Neural cell (in vitro differentiated cells): Measurements from ENCODE around the gene ITGAL. TPM values are rescaled to one million over a fixed set of nuclear protein-coding genes. Genes with fewer than 3 reads are reported as not detected.

ENCODE experiments used
- H2AFZ ChIP-seq: fragments of 200-600, 300-800 bp; sonication (generic), shearing (Covaris generic); 2 replicates; pipeline ENCODE4 v1.6.0; 2014; ENCODE audit warnings: low read depth, mild to moderate bottlenecking, antibody characterized with exemption, low read length, moderate library complexity
- H3F3A ChIP-seq: fragments of 200-600 bp; shearing (Covaris generic); 2 replicates; pipeline ENCODE4 v1.6.1; 2016; ENCODE audit warnings: mild to moderate bottlenecking, moderate library complexity, mixed read lengths, antibody characterized with exemption, low read length; ENCODE audit not compliant: insufficient read depth, poor library complexity, severe bottlenecking
- H3K27ac ChIP-seq: fragments of 200-600, 300-800 bp; sonication (generic), shearing (Covaris generic); 2 replicates; pipeline ENCODE4 v1.5.1; 2014; ENCODE audit warnings: mild to moderate bottlenecking, low read length, moderate library complexity
- H3K27me3 ChIP-seq: fragments of 300-800, 200-600 bp; sonication (generic), shearing (Covaris generic); 2 replicates; pipeline ENCODE4 v1.6.0; 2014; ENCODE audit warnings: mild to moderate bottlenecking, low read depth, low read length, moderate library complexity; ENCODE audit not compliant: insufficient read depth
- H3K36me3 ChIP-seq: fragments of 300-800, 200-600 bp; sonication (generic), shearing (Covaris generic); 2 replicates; pipeline ENCODE4 v1.5.1; 2014; ENCODE audit warnings: mild to moderate bottlenecking, antibody characterized with exemption, low read length, moderate library complexity; ENCODE audit not compliant: insufficient read depth
- H3K4me2 ChIP-seq: fragments of 300-800, 200-600 bp; sonication (generic), shearing (Covaris generic); 2 replicates; pipeline ENCODE4 v1.6.0; 2014; ENCODE audit warnings: mild to moderate bottlenecking, low read length
- H3K4me3 ChIP-seq: fragments of 300-800, 200-600 bp; sonication (generic), shearing (Covaris generic); 2 replicates; pipeline ENCODE4 v1.5.1; 2014; ENCODE audit warnings: mild to moderate bottlenecking, low read length, moderate library complexity
- H3K79me2 ChIP-seq: fragments of 200-600 bp; shearing (Covaris generic); replicated peaks from 2 replicates; pipeline ENCODE4 v1.6.0; 2014; ENCODE audit warnings: mild to moderate bottlenecking, low read length, moderate library complexity; ENCODE audit not compliant: insufficient read depth
- H3K9ac ChIP-seq: fragments of 300-800, 200-600 bp; sonication (generic), shearing (Covaris generic); 2 replicates; pipeline ENCODE4 v1.6.1; 2016; ENCODE audit warnings: mild to moderate bottlenecking, low read length, mixed read lengths
- H3K9me2 ChIP-seq: fragments of 200-600 bp; shearing (Covaris generic); 2 replicates; pipeline ENCODE4 v1.6.1; 2016; ENCODE audit warnings: mild to moderate bottlenecking, low read length, mixed read lengths; ENCODE audit not compliant: insufficient read depth
- H3K9me3 ChIP-seq: fragments of 200-600, 300-800 bp; sonication (generic), shearing (Covaris generic); 2 replicates; pipeline ENCODE4 v1.6.1; 2016; ENCODE audit warnings: mild to moderate bottlenecking, mixed run types, low read length, moderate library complexity, mixed read lengths
- H4K20me1 ChIP-seq: fragments of 200-600 bp; shearing (Covaris generic); 2 replicates; pipeline ENCODE4 v1.6.1; 2016; ENCODE audit warnings: mild to moderate bottlenecking, mixed run types; ENCODE audit not compliant: insufficient read depth
- EP300 ChIP-seq: fragments of 450-650 bp; conservative IDR thresholded peaks from 2 replicates; pipeline ENCODE4 v1.6.1; 2014; ENCODE audit warnings: antibody characterized with exemption, mild to moderate bottlenecking, moderate library complexity; ENCODE audit not compliant: poor library complexity, severe bottlenecking
- EZH2 ChIP-seq: fragments of 200-600, 300-800 bp; shearing (Covaris generic), sonication (generic); IDR thresholded peaks from 2 replicates; pipeline ENCODE4 v1.6.1; 2014; ENCODE audit warnings: antibody characterized with exemption, low read length, borderline replicate concordance, mild to moderate bottlenecking; ENCODE audit not compliant: insufficient read depth, poor library complexity, severe bottlenecking
- MXI1 ChIP-seq: fragments of 450-650 bp; conservative IDR thresholded peaks from 2 replicates; pipeline ENCODE4 v1.6.1; 2014; ENCODE audit warnings: antibody characterized with exemption, mild to moderate bottlenecking; ENCODE audit not compliant: poor library complexity, severe bottlenecking
- POLR2AphosphoS5 ChIP-seq: IDR thresholded peaks from 2 replicates; pipeline ENCODE4 v1.6.1; 2012
- RAD21 ChIP-seq: fragments of 450-650 bp; conservative IDR thresholded peaks from 2 replicates; pipeline ENCODE4 v1.6.1; 2014; ENCODE audit warnings: antibody characterized with exemption, mild to moderate bottlenecking, moderate library complexity
- REST ChIP-seq: IDR thresholded peaks from 2 replicates; pipeline ENCODE4 v1.6.1; 2012; ENCODE audit warnings: borderline replicate concordance
- SMC3 ChIP-seq: fragments of 450-650 bp; conservative IDR thresholded peaks from 2 replicates; pipeline ENCODE4 v1.6.1; 2014; ENCODE audit warnings: antibody characterized with exemption, mild to moderate bottlenecking, moderate library complexity; ENCODE audit not compliant: poor library complexity
- TAF1 ChIP-seq: IDR thresholded peaks from 2 replicates; pipeline ENCODE4 v1.6.1; 2012; ENCODE audit warnings: low read depth
- polyA plus RNA-seq: library from polyadenylated mRNA; depleted of rRNA; stranded (reverse); fragments of >200 nt; gene quantifications from 2 replicates; pipeline ENCODE4 v1.2.3, GENCODE V29; 2014
- TF ChIP-seq, protein P1 (sequence below): fragments of 450-650 bp; IDR thresholded peaks from 2 replicates; pipeline ENCODE4 v1.5.1; 2014; ENCODE audit warnings: antibody characterized with exemption, mild to moderate bottlenecking, moderate library complexity; ENCODE audit not compliant: poor library complexity, severe bottlenecking

ITGAL gene
- polyA plus RNA-seq, 1 donor from 2014 or later: not detected

DNA sequence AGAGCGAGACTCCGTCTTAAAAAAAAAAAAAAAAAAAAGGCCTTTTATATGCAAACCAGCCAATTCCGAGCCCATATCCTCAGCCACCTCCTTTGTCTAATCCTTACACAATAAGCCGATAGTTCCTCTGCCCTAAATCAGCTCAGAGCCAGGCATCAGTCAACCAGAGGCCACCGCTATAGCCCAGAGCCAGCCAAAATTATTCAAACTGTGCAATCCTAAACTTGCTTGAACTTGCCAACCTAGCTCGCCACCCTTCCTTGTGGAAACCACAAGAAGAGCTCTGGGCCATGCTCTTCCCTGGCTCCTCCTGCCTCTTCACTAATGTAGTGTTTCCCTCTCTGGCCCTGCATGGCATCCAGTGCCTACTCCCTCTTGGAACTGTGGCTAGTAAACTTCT lies 17.7 kb downstream of the ITGAL start:
- Histone ChIP-seq H3K27ac (no peak overlapping the region), H3K9ac (no peak overlapping the region), H3K79me2 (no peaks in the 10 kb centered on the region), H3F3A (no peaks in the 10 kb centered on the region), H3K27me3 (no peaks in the 10 kb centered on the region), H3K4me2 (no peak overlapping the region), H3K9me2 (no peaks in the 10 kb centered on the region), H3K36me3 (no peaks in the 10 kb centered on the region), H4K20me1 (no peaks in the 10 kb centered on the region), H3K9me3 (no peaks in the 10 kb centered on the region), H2AFZ (no peak overlapping the region), H3K4me3 (no peak overlapping the region)
- TF ChIP-seq RAD21 (no peak), EP300 (no peak), EZH2 (no peak), SMC3 (no peak), TAF1 (no peak), MXI1 (no peak), POLR2AphosphoS5 (no peak), REST (no peak)
- TF ChIP-seq, protein P1, sequence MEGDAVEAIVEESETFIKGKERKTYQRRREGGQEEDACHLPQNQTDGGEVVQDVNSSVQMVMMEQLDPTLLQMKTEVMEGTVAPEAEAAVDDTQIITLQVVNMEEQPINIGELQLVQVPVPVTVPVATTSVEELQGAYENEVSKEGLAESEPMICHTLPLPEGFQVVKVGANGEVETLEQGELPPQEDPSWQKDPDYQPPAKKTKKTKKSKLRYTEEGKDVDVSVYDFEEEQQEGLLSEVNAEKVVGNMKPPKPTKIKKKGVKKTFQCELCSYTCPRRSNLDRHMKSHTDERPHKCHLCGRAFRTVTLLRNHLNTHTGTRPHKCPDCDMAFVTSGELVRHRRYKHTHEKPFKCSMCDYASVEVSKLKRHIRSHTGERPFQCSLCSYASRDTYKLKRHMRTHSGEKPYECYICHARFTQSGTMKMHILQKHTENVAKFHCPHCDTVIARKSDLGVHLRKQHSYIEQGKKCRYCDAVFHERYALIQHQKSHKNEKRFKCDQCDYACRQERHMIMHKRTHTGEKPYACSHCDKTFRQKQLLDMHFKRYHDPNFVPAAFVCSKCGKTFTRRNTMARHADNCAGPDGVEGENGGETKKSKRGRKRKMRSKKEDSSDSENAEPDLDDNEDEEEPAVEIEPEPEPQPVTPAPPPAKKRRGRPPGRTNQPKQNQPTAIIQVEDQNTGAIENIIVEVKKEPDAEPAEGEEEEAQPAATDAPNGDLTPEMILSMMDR: no peak

GRCh38 chr16:30491229-30491628 lies 18.7 kb downstream of the ITGAL start:
- H3K27ac ChIP-seq: no peak overlapping the region
- H3K4me2 ChIP-seq: no peak overlapping the region
- no peaks in the 10 kb centered on the region for H3K36me3 ChIP-seq
- H4K20me1 ChIP-seq: no peaks in the 10 kb centered on the region
- H3K9me2 ChIP-seq: no peaks in the 10 kb centered on the region
- no peaks in the 10 kb centered on the region for H3K79me2 ChIP-seq
- no peak overlapping the region for H3K4me3 ChIP-seq
- no peaks in the 10 kb centered on the region for H3K9me3 ChIP-seq
- no peak overlapping the region for H3K9ac ChIP-seq
- no peak overlapping the region for H2AFZ ChIP-seq
- no peak for TF ChIP-seq POLR2AphosphoS5
- TF ChIP-seq EP300: no peak
- TF ChIP-seq MXI1: no peak
- TF ChIP-seq, protein P1: no peak
- no peak for TF ChIP-seq SMC3
- no peak for TF ChIP-seq REST
- no peak for TF ChIP-seq RAD21
- no peak for TF ChIP-seq TAF1
- TF ChIP-seq EZH2: no peak
- no peaks in the 10 kb centered on the region for H3F3A ChIP-seq
- no peaks in the 10 kb centered on the region for H3K27me3 ChIP-seq
